Heart left ventricle (tissue), 13 donors: Measurements from ENCODE around the gene AKAP7.

Source experiments
- CTCF ChIP-seq, 12 donors: fragments of 200-600 bp; sonication (generic) in 4 of 12; IDR thresholded peaks; one replicate each; pipeline versions ENCODE4 v1.5.0 to v1.8.0; 2018 to 2022; ENCODE audit warnings: antibody characterized with exemption in 12 of 12, mild to moderate bottlenecking in 5 of 12
- POLR2A ChIP-seq, 2 donors: fragments of 450-650 bp; IDR thresholded peaks; one replicate each; pipeline ENCODE4 v1.6.1; 2017; ENCODE audit warnings: antibody characterized with exemption in 2 of 2, mild to moderate bottlenecking in 2 of 2, moderate library complexity in 2 of 2
- donor health status: ischemic (EF 13 %, LVEDD 7.1; RV severe dilation, severe dysfunction).
- donor health status: DM: no; HTN: yes; CAD: no.
- donor health status: DM: no; HTN: no; CAD: no.
- donor health status: ischemic (EF 25% LVEDD 6.9; RV normal size, moderate dysfunction).
- donor health status: ischemic (EF 25% LVEDD 5.7; RV mildly dilated, moderate dysfunction).
- donor health status: ischemic (EF 35%, LVEDD 5.7; RV mildly dilated, moderate dysfunction).
- donor health status: nonischemic (EF 11% LVEDD 7.7; RV severe dilation, severe dysfunction).
- donor health status: DM: yes; HTN: yes; CAD: no.
- donor health status: PGD.
- donor health status: ischemic (EF 29% LVEDD 5.4; RV normal size, mild dysfunction).
- donor health status: nonischemic (EF 23%, LVEDD 6.1; RV moderate dilation, normal function).

GRCh38 chr6:131231891-131232290 is 96.6 kb downstream of the AKAP7 start:
- TF ChIP-seq CTCF (IDR thresholded peaks at IDR 0.05) = no peak
- no peak for TF ChIP-seq POLR2A (IDR thresholded peaks at IDR 0.05)
